Renal cortex interstitium (tissue), 11 donors: ENCODE data around the gene ROBO1. TPM values are rescaled to one million over a fixed set of nuclear protein-coding genes. Genes with fewer than 3 reads are reported as not detected.
"Not testable (repeated sequence)": the region's sequence is repeated elsewhere in the genome, so short reads cannot be mapped to it uniquely, and the experiment has no call there.

Source experiments
- DNase-seq, 11 donors: peaks; one replicate each; pipeline ENCODE4 v3.0.0-alpha.2; 2013; ENCODE audit warnings: low read depth in 9 of 11, low spot score in 4 of 11; ENCODE audit errors: extremely low read depth in 1 of 11
- polyA plus RNA-seq, 3 donors: library from polyadenylated mRNA; unstranded; fragments of 120-200 nt; gene quantifications; one replicate each; pipeline ENCODE4 v1.2.1, GENCODE V29; 2013; ENCODE audit not compliant: insufficient read length in 3 of 3

Gene ROBO1
- polyA plus RNA-seq, 3 donors = 106 to 124 (median 118) TPM

- DNase-seq = no peak
These were observed 181.6 kb downstream of the ROBO1 start for GRCh38 chr3:79586232-79586631.

GRCh38 chr3:79572930-79573329 is 194.9 kb downstream of the ROBO1 start:
- no peak for DNase-seq

- no peak for DNase-seq
These were observed 198.9 kb downstream of the ROBO1 start for GRCh38 chr3:79568938-79569337.

- DNase-seq = peak in 5 of 11 donors; percentile 11 to 22 (median 17)
These were observed 203.6 kb downstream of the ROBO1 start for GRCh38 chr3:79564192-79564591.

- DNase-seq = no peak
These were observed 207.1 kb downstream of the ROBO1 start for GRCh38 chr3:79560698-79561097.

GRCh38 chr3:79558943-79559342 is 208.9 kb downstream of the ROBO1 start:
- no peak for DNase-seq

GRCh38 chr3:79555655-79556054 is 212.1 kb downstream of the ROBO1 start:
- DNase-seq = no peak

- no peak for DNase-seq
These were observed 215.8 kb downstream of the ROBO1 start for GRCh38 chr3:79551997-79552396.

GRCh38 chr3:79551321-79551892 is 216.4 kb downstream of the ROBO1 start:
- DNase-seq = no peak

- no peak for DNase-seq
These were observed 224.4 kb downstream of the ROBO1 start for GRCh38 chr3:79543218-79543982.

- DNase-seq = no peak
These were observed 233.1 kb downstream of the ROBO1 start for GRCh38 chr3:79534727-79535126.

GRCh38 chr3:79531566-79532295 is 236.1 kb downstream of the ROBO1 start:
- no peak for DNase-seq

- DNase-seq = peak in 9 of 11 donors; percentile 17 to 64 (median 34)
These were observed 246.5 kb downstream of the ROBO1 start for GRCh38 chr3:79521221-79521848.

- DNase-seq = peak in 4 of 11 donors; percentile 8 to 17 (median 15)
These were observed 249.9 kb downstream of the ROBO1 start for GRCh38 chr3:79517766-79518413.

- DNase-seq = no peak
These were observed 251.0 kb downstream of the ROBO1 start for GRCh38 chr3:79516795-79517194.

GRCh38 chr3:79515072-79515471 is 252.7 kb downstream of the ROBO1 start:
- no peak for DNase-seq

GRCh38 chr3:79514069-79514468 is 253.7 kb downstream of the ROBO1 start:
- no peak for DNase-seq

- DNase-seq = no peak
These were observed 261.0 kb downstream of the ROBO1 start for GRCh38 chr3:79506751-79507150.

- not testable (repeated sequence) for DNase-seq
These were observed 265.5 kb downstream of the ROBO1 start for GRCh38 chr3:79502216-79502681.
